GM19468 (cell line): Measurements from ENCODE around the gene USF2.

Experiments used
- ATAC-seq: cut with Tn5 transposase; IDR thresholded peaks from one replicate; pipeline ENCODE4 v1.9.1; 2021; ENCODE audit warnings: mild to moderate bottlenecking, moderate library complexity, moderate number of reproducible peaks; ENCODE audit not compliant: unreplicated experiment; ENCODE audit errors: extremely low read depth

The USF2 gene

DNA sequence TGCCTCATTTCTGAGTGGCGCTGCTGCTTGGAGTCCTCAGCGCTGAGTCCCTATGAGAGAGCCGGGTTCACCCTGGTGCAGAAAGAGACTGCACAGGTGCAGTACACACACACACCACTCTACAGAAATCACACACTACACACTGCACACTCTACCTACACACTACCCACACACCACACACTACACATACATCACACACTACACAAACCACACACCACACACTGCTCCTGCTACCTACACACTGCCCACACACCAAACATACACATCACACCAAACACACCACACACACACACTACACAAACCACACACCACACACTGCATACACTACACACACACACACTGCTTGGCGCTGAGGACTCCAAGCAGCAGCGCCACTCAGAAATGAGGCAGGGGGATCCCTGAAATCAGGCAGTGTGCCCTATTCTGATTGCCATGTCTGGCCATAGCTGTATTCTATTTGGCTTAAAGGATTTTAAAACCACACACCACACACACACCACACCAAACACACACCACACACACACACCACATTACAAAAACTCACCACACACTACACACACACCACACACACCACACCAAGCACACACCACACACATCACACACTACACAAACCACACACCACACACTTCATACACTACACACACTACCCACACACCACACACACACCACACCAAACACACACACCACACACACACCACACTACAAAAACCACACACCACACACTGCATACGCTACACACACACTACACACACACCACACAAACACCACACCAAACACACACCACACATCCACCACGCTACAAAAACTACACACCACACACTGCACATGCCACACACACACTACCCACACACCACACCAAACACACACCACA lies 28.1 kb downstream of the USF2 start:
- ATAC-seq = no peak

DNA sequence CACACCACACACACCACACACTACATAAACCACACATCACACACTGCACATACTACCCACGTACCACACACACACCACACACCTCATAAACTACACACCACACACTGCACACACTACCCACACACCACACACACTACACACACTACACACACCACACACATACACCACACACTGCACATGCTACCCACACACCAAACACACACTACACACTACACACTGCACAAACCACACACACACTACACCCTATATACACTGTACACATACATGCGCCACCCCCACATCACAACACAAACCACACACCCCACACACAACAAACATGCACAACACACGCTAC lies 28.7 kb downstream of the USF2 start:
- no peak for ATAC-seq

DNA sequence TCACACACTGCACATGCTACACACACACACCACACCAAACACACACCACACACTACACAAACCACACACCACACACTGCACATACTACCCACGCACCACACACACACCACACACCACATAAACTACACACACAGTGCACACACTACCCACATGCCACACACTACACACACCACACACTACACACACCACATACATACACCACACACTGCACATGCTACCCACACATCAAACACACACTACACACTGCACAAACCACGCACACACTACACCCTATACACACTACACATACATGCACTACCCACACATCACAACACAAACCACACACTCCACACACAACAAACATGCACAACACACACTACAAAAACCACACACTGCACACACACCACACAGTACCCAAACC lies 29.2 kb downstream of the USF2 start:
- no peak for ATAC-seq

DNA sequence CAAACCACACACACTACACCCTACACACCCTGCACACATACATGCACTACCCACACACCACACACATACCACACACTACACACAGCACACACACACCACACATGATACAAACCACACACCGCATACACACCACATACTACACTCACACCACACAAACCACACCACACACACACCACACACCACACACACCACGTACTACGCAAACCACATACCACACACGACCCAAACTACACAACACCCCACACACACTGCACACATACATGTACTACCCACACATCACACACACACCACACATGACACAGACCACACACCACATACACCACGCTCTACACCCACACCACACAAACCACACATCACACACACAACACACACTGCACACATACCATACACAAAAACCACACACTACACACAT lies 29.8 kb downstream of the USF2 start:
- no peak for ATAC-seq

DNA sequence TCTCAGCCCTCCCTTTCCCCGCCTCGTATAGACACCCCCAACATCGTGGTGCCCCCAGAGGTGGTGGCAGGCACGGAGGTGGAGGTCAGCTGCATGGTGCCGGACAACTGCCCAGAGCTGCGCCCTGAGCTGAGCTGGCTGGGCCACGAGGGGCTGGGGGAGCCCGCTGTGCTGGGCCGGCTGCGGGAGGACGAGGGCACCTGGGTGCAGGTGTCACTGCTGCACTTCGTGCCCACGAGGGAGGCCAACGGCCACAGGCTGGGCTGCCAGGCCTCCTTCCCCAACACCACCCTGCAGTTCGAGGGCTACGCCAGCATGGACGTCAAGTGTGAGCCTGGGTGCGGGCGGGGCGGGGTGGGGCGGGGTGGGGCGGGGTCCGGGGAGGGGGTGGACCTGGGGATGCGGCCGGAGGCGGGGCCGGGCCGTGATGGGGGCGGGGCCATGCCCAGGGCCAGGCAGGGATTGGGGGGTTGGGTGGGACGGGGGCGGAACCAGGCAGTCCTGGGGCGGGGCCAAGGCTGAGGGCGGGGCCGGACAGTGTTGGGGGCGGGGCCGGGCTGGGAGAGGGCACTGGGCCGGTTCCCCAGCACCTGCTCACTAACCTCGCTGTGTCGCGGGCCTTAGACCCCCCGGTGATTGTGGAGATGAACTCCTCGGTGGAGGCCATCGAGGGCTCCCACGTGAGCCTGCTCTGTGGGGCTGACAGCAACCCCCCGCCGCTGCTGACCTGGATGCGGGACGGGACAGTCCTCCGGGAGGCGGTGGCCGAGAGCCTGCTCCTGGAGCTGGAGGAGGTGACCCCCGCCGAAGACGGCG lies 31.0 kb downstream of the USF2 start:
- ATAC-seq = no peak

DNA sequence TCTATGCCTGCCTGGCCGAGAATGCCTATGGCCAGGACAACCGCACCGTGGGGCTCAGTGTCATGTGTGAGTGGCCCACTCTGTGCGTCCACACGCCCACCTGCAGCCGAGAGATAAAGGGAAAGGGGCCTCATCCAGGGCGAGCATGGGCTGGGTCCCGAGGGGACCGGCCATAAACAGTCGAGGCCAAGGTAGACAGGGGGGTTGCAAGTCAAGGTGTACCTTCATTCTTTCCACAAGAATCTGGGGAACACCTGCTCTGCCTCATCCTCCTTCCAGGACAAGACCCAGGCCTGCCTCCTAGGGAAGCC lies 31.5 kb downstream of the USF2 start:
- ATAC-seq = no peak

DNA sequence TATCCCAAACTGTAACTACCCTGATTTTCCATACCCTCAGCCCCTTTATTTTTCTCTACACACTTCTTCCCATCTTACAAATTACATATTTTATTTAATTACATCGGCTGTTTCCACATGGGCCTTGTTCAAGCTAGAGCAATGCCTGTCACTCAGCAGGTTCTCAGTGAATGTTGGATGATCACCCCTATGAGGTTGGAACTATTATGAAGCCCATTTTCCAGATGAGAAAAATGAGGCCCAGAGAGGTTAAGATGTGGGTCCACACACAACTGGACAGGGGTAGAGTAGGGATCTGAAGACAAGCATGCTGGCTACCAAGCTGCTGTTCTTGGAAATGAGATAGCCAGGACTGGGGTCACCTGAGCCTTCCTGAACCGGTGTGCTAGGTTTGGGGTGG lies 33.2 kb downstream of the USF2 start:
- no peak for ATAC-seq

DNA sequence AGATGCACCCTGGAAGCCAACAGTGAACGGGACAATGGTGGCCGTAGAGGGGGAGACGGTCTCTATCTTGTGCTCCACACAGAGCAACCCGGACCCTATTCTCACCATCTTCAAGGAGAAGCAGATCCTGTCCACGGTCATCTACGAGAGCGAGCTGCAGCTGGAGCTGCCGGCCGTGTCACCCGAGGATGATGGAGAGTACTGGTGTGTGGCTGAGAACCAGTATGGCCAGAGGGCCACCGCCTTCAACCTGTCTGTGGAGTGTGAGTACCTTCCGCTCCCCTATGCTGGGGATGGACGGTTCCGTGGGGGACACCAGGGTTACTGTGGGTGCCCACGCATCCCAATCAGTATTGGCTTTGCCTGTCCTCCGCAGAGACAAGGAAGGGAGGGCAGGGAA lies 33.7 kb downstream of the USF2 start:
- no peak for ATAC-seq

GRCh38 chr19:35303357-35303915 lies 34.7 kb downstream of the USF2 start:
- ATAC-seq = no peak

DNA sequence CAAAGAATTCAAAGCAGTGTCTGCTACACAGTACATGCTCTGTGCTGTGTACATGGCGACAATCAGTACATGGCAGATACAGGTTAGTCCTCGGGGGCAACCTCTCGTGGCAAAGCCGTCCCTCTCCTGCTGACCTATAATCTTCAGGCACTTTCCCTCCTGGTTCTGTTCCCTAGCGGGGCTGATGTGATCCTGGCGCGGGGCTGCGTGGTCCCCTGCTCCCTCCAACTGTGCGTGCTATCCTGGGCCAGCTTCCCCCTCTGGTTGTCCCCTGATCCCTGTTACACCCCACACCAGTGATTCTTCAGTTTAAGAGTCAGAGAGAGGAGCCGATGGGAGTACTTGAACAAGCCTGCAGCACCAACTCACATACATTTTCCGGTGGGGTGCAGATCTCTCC lies 35.3 kb downstream of the USF2 start:
- ATAC-seq = no peak

- no peak for ATAC-seq
Observed at GRCh38 chr19:35305181-35305580, 36.4 kb downstream of the USF2 start.

GRCh38 chr19:35306473-35307246 lies 37.9 kb downstream of the USF2 start:
- ATAC-seq = no peak

DNA sequence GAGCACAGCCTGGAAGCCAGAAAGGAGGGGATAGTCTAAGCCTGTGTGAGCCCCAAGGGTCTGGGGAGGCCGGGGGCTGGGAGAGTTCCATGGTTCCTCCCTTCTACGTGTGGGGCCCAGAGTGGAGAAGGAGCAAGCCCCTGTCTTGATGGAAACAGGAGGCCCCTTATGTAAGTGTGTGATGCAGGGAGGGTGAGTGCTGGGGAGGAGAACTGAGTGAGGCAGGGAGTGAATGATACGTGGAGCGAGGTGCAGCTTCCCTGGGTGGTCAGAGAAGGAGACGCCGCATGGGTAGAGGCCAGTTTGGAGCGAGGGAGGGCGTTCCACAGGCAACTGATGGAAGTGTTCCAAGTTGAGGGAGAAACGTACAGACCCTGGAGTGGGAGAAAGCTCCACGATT lies 39.2 kb downstream of the USF2 start:
- no peak for ATAC-seq

GRCh38 chr19:35308910-35309309 lies 40.1 kb downstream of the USF2 start:
- no peak for ATAC-seq

GRCh38 chr19:35309481-35310279 lies 40.9 kb downstream of the USF2 start:
- no peak for ATAC-seq

- ATAC-seq = no peak
Observed at GRCh38 chr19:35310331-35310730, 41.6 kb downstream of the USF2 start.

DNA sequence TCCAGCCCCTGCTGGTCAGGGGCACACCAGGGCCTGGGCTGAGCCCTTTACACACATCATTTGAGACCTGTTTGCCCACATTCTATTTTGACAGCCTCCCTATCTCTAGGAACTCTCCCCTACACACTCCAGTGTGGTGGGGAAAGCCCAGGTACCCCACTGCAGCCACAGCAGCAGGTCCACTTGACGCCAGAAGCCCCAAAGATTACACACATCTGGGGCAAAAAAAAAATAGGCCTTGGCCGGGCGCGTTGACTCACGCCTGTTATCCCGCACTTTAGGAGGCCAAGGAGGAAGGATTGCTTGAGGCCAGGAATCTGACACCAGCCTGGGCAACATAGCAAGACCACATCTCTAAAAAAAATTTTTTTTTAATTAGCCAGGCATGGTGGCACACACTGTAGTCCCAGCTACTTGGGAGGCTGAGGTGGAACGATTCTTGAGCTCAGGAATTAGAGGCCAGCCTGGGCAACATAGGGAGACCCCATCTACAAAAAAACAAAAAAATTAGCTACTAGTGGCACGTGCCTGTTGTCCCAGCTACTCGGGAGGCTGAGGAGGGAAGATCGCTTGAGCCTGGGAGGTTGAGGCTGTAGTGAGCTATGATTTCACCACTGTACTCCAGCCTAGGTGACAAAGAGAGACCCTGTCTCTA lies 42.2 kb downstream of the USF2 start:
- no peak for ATAC-seq

GRCh38 chr19:35311901-35312665 lies 43.3 kb downstream of the USF2 start:
- no peak for ATAC-seq

- no peak for ATAC-seq
Observed at GRCh38 chr19:35313587-35313986, 44.8 kb downstream of the USF2 start.
